GM19023 (cell line): ENCODE measurements around the gene TMEM203.
A peak's percentile ranks its signal among the peaks of the same experiment; 100 is the strongest.

ENCODE experiments used
- ATAC-seq: cut with Tn5 transposase; IDR thresholded peaks from one replicate; pipeline ENCODE4 v1.9.1; 2021; ENCODE audit warnings: mild to moderate bottlenecking, moderate library complexity; ENCODE audit not compliant: unreplicated experiment

TMEM203 gene

DNA sequence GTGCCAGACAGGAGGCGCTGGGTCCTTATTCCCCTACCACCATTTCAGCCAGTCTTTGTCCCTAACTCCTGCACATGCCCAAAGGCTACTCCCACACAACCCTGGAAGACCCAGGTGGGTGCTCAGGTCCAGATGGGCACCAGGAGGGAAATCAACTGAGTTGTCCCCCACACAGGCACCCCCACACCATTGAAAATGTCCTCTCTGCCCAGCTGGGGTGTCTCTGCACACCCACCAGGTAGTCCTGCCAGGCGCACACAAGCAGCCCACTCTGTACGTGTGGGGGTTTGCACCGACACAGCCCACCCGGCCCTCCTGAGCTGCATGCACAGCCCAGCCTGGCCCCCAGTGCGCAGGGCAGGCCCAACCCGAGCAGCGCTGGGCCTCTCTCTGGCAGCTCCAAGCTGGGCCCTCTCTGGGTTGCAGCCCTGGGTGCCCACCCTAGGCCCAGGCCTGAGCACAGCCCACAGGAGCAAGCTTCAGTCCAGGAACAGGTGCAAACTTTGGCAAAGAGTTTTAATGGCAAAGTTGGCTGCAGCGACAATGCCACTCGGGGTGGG lies 14.4 kb upstream of the TMEM203 start:
- no peak for ATAC-seq

DNA sequence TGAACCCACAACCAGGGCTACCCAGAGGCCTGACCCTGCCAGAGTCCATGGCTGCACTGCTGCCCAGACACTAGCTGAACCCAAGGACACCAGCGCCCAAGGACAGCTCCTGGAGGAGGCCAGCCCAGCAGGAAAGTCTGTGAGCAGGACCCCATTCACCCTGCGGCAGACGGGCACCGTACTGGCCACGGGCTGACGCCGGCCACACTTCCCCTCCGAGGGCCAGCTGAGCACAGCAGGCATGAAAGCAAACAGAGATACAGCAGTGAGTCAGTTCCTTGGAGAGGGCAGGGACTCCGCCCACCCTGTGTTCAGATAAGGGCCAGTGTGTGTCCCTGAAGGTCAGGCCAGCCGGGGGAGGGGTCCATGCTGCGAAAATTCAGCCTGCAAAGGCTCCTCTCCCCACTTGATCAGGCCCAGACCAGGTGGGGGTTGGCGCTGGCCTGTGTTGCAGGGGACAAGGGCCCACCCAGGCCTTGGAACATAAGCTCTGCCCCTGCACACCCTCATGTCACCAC lies 13.4 kb upstream of the TMEM203 start:
- ATAC-seq, result no peak

DNA sequence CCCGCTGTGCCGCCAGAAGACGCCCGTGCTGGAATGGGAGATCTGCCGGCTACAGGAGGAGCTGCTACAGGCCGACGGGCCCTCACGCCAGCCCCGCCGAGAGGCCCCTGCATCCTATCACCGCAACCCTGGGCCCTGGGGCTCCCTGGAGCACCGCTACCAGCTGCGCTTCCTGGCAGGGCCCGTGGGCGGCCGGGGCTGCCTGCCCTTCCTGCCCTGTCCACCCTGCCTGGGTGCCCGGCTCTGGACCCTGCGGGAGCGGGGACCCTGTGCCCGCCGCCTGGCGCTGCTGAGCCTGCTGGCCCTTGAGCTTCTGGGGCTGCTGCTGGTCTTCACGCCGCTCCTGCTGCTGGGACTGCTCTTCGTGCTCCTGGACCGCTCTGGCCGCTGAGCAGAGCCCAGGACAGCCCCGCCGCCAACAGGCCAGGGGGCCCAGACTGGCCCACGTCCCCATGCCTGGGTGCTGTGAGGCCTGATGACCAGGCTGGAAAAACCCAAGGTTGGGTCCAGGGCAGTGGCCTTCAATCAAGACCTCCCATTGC lies 12.8 kb upstream of the TMEM203 start:
- ATAC-seq, result no peak

GRCh38 chr9:137217276-137218211 lies 12.1 kb upstream of the TMEM203 start:
- ATAC-seq, result no peak

DNA sequence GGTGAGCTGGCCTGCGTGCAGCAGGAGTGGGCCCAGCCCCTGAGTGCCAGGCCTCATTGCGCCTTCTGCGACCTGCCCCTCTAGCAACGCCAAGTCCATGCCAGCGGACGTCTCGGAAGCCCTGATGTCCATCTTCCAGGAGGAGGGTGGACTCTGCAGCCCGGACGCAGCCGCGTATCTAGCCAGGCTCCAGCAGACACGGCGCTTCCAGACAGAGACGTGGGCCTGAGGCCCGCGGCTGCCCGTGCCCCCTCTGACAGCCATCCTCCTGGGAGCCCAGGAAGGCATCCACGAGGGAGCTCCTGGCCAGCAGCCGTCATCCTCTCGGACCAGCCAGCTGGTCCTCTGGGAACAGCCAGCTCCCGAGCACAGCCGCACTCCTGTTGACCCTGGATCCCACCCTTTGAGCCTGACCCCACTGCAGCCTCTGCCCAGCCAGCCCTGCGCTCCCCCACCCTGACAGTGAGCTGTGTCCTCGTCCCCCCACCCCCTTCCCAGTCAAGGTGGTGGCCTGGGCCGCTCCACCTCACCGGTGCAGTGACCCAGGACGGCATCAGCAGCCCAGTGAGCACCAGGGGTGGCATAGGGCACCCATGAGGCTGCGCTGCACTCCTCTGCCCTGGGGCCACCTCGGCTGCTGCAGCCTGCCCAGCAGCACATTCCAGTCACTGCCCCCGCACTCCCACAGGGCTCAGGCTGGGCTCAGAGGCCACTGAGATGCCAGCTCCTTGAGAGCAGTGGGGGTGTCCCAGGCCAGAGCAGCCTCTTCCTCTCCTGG lies 10.9 kb upstream of the TMEM203 start:
- ATAC-seq, result no peak

DNA sequence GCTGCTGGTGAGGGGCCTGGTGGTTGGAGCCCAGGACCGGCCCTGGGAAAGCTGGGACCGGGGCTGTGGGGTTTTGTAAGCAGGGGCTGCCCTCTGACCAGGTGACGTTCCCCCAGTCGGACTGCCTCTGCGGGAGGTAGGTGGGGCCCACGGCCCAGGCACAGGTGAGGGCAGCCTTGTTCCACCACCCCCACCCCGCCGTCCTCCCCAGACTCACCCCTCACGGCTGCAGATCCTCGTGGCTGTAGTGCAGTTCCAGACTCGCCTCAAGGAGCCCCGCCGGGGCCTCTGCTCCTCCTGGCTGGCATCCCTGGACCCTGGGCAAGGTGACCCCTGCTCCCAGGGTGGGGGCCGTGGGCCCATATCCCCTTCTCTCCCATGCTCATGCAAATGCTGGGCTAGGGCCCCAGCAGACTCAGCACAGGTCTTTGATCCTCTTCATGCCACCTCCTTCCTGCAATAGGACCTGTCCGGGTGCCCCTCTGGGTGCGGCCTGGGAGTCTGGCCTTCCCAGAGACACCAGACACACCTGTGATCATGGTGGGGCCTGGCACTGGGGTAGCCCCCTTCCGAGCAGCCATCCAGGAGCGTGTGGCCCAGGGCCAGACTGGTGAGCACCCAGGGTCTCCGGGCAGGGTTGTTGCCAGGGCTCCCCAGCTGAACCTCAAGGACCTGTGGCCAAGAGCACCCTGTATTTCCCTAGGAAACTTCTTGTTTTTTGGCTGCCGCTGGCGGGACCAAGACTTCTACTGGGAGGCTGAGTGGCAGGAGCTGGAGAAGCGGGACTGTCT lies 9.9 kb upstream of the TMEM203 start:
- no peak for ATAC-seq

GRCh38 chr9:137214620-137215019 lies 9.2 kb upstream of the TMEM203 start:
- ATAC-seq, result no peak

GRCh38 chr9:137213160-137214060 lies 8.0 kb upstream of the TMEM203 start:
- no peak for ATAC-seq

DNA sequence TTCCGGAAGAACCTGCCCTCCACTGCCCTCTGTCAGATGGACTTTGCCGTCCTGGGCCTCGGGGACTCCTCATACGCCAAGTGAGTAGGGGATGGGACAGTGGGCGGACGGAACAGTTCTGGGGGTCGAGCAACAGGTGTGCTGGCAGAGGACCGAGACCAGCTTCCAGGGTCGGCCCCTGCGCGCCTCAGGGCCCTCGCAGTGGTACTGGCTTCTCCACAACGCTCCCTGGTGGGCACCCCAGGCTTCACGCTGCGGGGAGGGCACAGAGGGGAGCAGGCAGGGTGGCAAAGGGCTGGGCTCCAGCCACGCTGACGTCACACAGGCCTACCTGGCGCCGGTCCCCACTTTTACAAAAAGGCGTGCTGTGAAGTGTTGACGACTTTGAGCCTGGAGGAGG lies 7.1 kb upstream of the TMEM203 start:
- ATAC-seq, result no peak

DNA sequence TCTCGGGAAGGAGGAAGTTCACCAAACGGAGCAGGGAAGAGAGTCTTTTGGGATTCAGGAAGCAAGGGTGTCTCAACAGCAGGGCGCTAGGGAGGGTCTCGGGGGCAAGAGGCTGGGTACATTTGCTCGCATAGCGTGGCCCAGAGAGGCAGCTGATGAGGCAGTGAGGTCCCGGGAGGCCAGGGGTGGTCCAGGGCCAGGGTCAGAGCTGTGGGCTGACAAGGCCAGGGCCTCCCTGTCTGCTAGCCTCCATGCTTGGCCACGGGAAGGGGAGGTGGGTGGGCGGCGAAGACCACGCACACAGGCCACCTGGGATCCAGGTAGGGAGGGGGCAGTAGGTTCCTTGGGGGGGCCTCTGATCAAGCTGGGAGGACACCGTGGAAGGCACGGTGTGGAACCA lies 6.1 kb upstream of the TMEM203 start:
- ATAC-seq, result no peak

- ATAC-seq, result no peak
Observed at GRCh38 chr9:137206602-137207001, 1.2 kb upstream of the TMEM203 start.

DNA sequence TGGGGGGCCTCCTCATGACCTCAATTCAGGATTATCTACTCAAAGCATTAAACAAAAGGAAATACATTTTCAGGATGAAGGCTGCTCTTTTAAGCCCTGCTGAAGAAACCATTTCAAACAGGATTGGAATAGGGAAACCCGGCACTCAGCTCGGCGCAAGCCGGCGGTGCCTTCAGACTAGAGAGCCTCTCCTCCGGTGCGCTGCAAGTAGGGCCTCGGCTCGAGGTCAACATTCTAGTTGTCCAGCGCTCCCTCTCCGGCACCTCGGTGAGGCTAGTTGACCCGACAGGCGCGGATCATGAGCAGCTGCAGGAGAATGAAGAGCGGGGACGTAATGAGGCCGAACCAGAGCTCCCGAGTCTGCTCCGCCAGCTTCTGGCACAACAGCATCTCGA lies 720 bp downstream of the TMEM203 start:
- no peak for ATAC-seq

GRCh38 chr9:137202966-137203365 lies 2.5 kb downstream of the TMEM203 start:
- no peak for ATAC-seq

GRCh38 chr9:137201205-137201868 lies 4.1 kb downstream of the TMEM203 start:
- ATAC-seq, result no peak

DNA sequence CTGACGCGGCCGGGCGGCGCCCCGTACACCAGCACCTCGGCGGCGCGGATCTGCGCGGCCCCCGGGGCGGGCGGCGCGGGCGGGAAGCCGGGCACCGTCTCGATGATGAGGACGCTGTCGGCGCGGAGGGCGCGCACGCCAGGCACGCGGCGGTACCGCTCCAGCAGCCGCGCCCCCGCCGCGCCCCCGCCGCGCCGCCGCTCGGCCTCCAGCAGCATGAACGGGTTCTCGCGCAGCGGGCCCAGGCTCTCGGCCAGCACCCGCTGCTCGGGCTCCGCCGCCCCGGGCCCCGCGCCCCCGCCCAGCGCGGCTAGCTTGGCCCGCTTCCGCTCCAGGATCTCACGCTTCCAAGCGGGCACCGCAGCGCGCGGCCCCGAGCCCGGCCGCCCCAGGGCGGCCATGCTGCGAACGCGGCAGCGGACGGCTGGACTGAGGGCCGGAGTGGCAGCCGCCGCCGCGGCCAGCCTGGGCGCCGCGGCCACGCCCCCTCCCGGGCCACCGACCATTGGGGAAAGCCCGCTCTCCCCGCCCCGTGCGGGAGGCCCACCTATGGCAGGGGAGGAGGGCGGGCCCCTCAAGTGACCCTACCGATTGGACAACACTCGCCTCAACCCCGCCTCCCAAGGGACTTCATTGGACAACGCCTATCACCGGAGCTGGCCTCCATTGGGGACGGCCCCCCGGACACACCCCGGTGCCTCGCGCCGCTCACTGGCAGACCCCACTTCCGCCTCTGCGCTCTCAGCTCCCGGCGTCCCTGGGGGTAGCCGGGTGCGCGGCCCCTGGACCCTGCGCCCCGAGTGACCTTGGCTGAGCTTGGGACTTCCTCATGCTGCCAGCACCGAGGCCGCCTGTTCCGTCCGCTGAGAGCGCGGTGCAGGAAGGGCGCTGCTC lies 4.9 kb downstream of the TMEM203 start, which contains the start of gene TPRN:
Gene TPRN (minus strand): TSS at position 431 of the 894 bp plus-strand sequence. CDS start 30 bp downstream, at position 401.
- ATAC-seq, result peak; percentile 87

GRCh38 chr9:137199411-137200121 lies 5.9 kb downstream of the TMEM203 start:
- ATAC-seq, result no peak

GRCh38 chr9:137198902-137199283 lies 6.6 kb downstream of the TMEM203 start:
- no peak for ATAC-seq
